HG03045 (cell line): Measurements from ENCODE around the gene PPIL4.
"Not testable (repeated sequence)": the region's sequence is repeated elsewhere in the genome, so short reads cannot be mapped to it uniquely, and the experiment has no call there.

Experiments used
- ATAC-seq: cut with Tn5 transposase; IDR thresholded peaks from one replicate; pipeline ENCODE4 v1.9.1; 2021; ENCODE audit warnings: mild to moderate bottlenecking, moderate library complexity; ENCODE audit not compliant: unreplicated experiment

The PPIL4 gene

GRCh38 chr6:149534742-149535141, 11.1 kb downstream of the PPIL4 start:
- no peak for ATAC-seq

- no peak for ATAC-seq
These were observed 16.2 kb downstream of the PPIL4 start for GRCh38 chr6:149529650-149530049.

DNA sequence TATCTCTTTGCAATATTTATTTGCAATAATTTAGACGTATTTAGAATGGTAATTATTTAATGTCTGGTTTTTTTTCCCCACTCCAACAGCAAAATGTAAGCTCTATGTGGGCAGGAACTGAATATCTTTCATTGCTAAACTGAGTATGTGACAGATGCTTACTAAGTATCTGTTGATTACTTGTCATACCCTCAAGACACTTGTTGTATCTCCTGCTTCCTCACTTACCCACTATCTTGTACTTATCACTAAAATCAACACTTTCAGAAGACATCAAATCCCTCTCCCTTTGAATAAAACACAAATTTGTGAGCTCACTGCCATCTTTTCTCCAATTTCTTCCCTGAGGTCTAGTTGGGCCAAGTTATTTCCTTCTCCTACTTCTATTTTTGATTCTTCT, 30.3 kb downstream of the PPIL4 start:
- no peak for ATAC-seq

GRCh38 chr6:149513915-149514314, 31.9 kb downstream of the PPIL4 start:
- no peak for ATAC-seq

- ATAC-seq: no peak
These were observed 34.9 kb downstream of the PPIL4 start for GRCh38 chr6:149510793-149511512.

DNA sequence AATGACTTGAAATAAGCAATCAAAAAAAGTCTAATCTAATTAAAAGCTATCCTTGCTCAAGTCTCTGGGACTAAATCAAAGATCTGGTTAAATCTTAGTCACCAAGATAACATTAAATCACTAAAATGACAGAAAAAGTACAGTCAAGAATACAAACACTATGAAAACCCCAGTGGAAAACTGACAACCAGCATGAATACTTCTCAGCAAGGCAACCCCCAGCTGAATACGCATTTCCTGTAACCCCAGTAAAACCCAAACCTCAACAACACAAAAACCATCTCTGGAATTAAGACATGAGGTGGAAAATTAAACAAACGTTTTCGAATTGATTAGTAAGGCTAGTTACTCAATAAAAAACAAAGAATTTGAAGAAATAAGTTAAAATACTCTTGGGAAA, 37.4 kb downstream of the PPIL4 start:
- ATAC-seq: no peak

- ATAC-seq: no peak
These were observed 42.0 kb downstream of the PPIL4 start for GRCh38 chr6:149503872-149504271.

DNA sequence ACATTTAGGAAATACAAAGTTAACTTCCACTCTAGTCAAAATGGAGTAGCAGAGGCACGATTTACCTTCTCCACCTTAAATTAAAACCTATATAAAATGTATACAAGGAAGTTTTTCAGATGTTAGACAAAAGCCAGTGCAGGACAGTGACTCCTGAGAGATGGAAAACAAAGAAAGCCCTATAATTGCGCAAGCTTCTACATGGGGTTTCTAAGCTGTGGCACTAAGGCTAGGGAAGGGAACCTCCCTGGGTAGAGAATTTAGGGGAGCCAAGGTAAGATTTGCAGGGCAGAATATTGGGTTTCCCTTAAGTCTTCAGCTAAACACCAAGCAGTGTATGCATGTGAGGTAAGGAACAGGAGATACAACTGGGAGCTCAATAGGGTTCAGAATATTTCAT, 42.6 kb downstream of the PPIL4 start:
- ATAC-seq: no peak

DNA sequence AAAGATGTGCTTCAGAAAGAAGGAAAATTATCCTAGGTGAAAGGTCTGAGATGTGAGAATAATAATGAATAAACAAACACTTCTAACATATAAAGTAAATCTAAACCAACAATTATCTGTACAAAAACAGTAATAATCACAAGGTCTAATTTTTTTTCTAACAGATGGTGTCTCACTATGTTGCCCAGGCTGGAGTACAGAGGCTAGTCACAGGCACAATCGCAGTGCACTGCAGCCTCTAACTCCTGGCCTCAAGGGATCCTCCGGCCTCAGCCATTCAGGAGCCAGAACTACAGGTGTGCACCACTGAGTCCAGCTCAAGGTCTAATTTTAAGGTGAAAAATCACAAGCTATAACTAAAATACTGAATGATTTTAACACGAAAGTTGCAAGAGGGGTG, 44.1 kb downstream of the PPIL4 start:
- no peak for ATAC-seq

DNA sequence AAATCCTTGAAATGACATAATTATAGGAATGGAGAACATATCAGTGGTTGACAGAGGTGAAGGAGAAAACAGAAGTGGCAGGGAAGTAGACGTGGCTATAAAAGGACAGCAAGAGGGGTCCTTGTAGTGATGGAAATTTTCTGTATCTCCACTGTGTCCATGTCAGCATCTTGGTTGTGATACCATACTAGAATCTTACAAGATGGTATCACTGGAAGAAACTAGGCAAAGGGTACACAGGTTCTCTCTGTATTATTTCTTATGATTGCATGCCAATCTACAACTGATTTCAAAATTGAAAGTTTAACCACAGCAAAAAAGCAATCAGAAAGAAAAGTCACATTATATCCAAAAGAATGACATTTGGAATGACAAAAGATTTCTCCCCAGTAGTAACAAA, 44.6 kb downstream of the PPIL4 start:
- ATAC-seq: no peak

- ATAC-seq: no peak
These were observed 45.7 kb downstream of the PPIL4 start for GRCh38 chr6:149500096-149500495.

- ATAC-seq: no peak
These were observed 46.8 kb downstream of the PPIL4 start for GRCh38 chr6:149499066-149499465.

DNA sequence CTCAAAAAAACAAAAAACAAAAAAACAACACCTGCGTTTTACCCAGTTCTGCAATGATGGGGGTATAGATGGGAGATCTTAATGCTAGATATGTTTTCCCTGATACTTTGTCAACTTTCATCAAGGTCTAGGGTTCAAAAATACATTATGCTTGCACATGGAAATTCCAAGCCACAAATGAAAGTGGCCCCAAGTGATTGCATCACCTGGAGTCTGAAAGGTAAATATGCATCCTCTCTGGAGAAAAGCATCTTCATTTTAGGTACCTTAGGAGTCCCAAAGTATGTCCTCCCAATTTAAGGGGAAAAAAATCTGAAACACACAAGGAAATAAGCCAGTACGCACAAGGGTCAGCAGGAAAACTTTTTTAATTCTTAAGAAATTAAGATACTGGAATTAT, 48.5 kb downstream of the PPIL4 start:
- ATAC-seq: no peak

- not testable (repeated sequence) for ATAC-seq
These were observed 49.2 kb downstream of the PPIL4 start for GRCh38 chr6:149496597-149496996.

- not testable (repeated sequence) for ATAC-seq
These were observed 50.4 kb downstream of the PPIL4 start for GRCh38 chr6:149495349-149496016.

GRCh38 chr6:149494810-149495209, 51.0 kb downstream of the PPIL4 start:
- ATAC-seq: peak; percentile 64

- ATAC-seq: no peak
These were observed 52.0 kb downstream of the PPIL4 start for GRCh38 chr6:149493761-149494320.

GRCh38 chr6:149492798-149493343, 53.0 kb downstream of the PPIL4 start:
- no peak for ATAC-seq

DNA sequence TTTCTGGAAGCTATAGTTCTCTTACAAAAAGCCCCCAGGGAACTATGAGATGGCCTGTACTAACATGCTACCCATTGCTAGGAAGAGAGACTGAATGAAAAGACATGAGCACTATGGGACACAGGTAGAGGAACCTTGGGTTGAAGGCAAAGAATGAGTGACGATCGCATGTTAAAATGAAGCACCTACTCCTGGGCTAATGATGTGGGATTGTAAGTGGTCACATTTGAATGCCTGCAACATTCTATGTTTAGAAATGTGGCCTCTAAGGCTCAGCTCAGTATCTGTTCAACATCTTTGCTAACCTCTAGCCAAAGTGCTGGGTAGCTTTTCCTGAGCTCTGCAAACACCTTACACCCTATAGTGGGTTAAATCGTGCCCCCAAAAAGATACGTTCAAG, 55.9 kb downstream of the PPIL4 start:
- no peak for ATAC-seq

- no peak for ATAC-seq
These were observed 57.0 kb downstream of the PPIL4 start for GRCh38 chr6:149488815-149489214.

- no peak for ATAC-seq
These were observed 58.5 kb downstream of the PPIL4 start for GRCh38 chr6:149487316-149487715.
